Astrocyte (in vitro differentiated cells and primary cell): ENCODE measurements around the gene LBP. TPM values are rescaled to one million over a fixed set of nuclear protein-coding genes. Genes with fewer than 3 reads are reported as not detected.

Experiments used
- DNase-seq: peaks from one replicate; pipeline ENCODE4 v3.0.0-alpha.2; 2010; ENCODE audit warnings: low read depth
- FAIRE-seq: peaks from 2 replicates; lab custom pipeline; 2011; peaks lifted over from hg19 to GRCh38; lab: Jason Lieb, UNC
- H2AFZ ChIP-seq: 2 replicates; pipeline ENCODE4 v1.6.0; 2012; ENCODE audit warnings: low read depth, low read length, inconsistent platforms
- H3K27ac ChIP-seq: 2 replicates; pipeline ENCODE4 v1.5.1; 2011; ENCODE audit warnings: low read depth, low read length, inconsistent platforms
- H3K27me3 ChIP-seq: 2 replicates; pipeline ENCODE4 v1.6.0; 2011; ENCODE audit warnings: low read length, inconsistent platforms; ENCODE audit not compliant: insufficient read depth
- H3K36me3 ChIP-seq: 2 replicates; pipeline ENCODE4 v1.5.1; 2011; ENCODE audit warnings: low read length, inconsistent platforms; ENCODE audit not compliant: insufficient read depth
- H3K4me1 ChIP-seq: 2 replicates; pipeline ENCODE4 v1.5.1; 2011; ENCODE audit warnings: low read length, inconsistent platforms; ENCODE audit not compliant: insufficient read depth
- H3K4me2 ChIP-seq: 2 replicates; pipeline ENCODE4 v1.6.0; 2012; ENCODE audit warnings: low read length, inconsistent platforms
- H3K4me3 ChIP-seq: 2 replicates; pipeline ENCODE4 v1.5.1; 2011; ENCODE audit warnings: low read depth, mild to moderate bottlenecking, low read length, inconsistent platforms; ENCODE audit not compliant: insufficient read depth
- H3K79me2 ChIP-seq: 2 replicates; pipeline ENCODE4 v1.6.0; 2012; ENCODE audit warnings: mild to moderate bottlenecking, low read length, inconsistent platforms; ENCODE audit not compliant: insufficient read depth
- H3K9ac ChIP-seq: 2 replicates; pipeline ENCODE4 v1.6.0; 2012; ENCODE audit warnings: mild to moderate bottlenecking, low read length, inconsistent platforms
- H3K9me3 ChIP-seq: 2 replicates; pipeline ENCODE4 v1.5.1; 2012; ENCODE audit warnings: low read depth, mild to moderate bottlenecking, low read length, inconsistent platforms; ENCODE audit not compliant: insufficient read depth
- H4K20me1 ChIP-seq: 2 replicates; pipeline ENCODE4 v1.6.0; 2012; ENCODE audit warnings: low read length, inconsistent platforms; ENCODE audit not compliant: insufficient read depth
- H3K27ac Mint-ChIP-seq: one replicate; pipeline ENCODE4 v1.8.0; 2021; ENCODE audit warnings: mild to moderate bottlenecking, mixed read lengths; ENCODE audit not compliant: unreplicated experiment
- H3K27me3 Mint-ChIP-seq: one replicate; pipeline ENCODE4 v1.8.0; 2021; ENCODE audit warnings: low read depth, mixed read lengths; ENCODE audit not compliant: unreplicated experiment
- H3K36me3 Mint-ChIP-seq: one replicate; pipeline ENCODE4 v1.8.0; 2021; ENCODE audit warnings: low read depth, mixed read lengths; ENCODE audit not compliant: unreplicated experiment
- H3K4me1 Mint-ChIP-seq: one replicate; pipeline ENCODE4 v1.8.0; 2021; ENCODE audit warnings: low read depth, mixed read lengths; ENCODE audit not compliant: unreplicated experiment
- H3K4me3 Mint-ChIP-seq: one replicate; pipeline ENCODE4 v1.8.0; 2021; ENCODE audit warnings: mild to moderate bottlenecking, moderate library complexity, mixed read lengths; ENCODE audit not compliant: unreplicated experiment
- H3K9me3 Mint-ChIP-seq: one replicate; pipeline ENCODE4 v1.8.0; 2021; ENCODE audit warnings: mild to moderate bottlenecking, mixed read lengths; ENCODE audit not compliant: unreplicated experiment
- EZH2 ChIP-seq: IDR thresholded peaks from 2 replicates; pipeline ENCODE4 v1.6.1; 2012; ENCODE audit warnings: mild to moderate bottlenecking, low read length, inconsistent platforms; ENCODE audit not compliant: insufficient read depth
- total RNA-seq: library from RNA; stranded (reverse); gene quantifications from 2 replicates; pipeline ENCODE4 v1.2.1, GENCODE V29; 2021
- TF ChIP-seq, protein P1 (sequence below): IDR thresholded peaks from 2 replicates; pipeline ENCODE4 v1.5.1; 2011; ENCODE audit warnings: low read depth, mild to moderate bottlenecking, inconsistent platforms, low read length, moderate library complexity; ENCODE audit not compliant: insufficient read depth

The LBP gene
- total RNA-seq, 1 donor from 2014 or later, result not detected

- Histone ChIP-seq H3K4me3 (no peak overlapping the region), H3K9me3 (no peaks in the 10 kb centered on the region), H3K4me1 (peaks cover 6% of the 10 kb centered on the region), H3K27ac (no peak overlapping the region), H2AFZ (no peak overlapping the region), H4K20me1 (no peaks in the 10 kb centered on the region), H3K4me2 (no peak overlapping the region), H3K36me3 (no peaks in the 10 kb centered on the region), H3K9ac (no peak overlapping the region), H3K27me3 (no peaks in the 10 kb centered on the region), H3K79me2 (no peaks in the 10 kb centered on the region)
- no peak for TF ChIP-seq EZH2
- TF ChIP-seq, protein P1, sequence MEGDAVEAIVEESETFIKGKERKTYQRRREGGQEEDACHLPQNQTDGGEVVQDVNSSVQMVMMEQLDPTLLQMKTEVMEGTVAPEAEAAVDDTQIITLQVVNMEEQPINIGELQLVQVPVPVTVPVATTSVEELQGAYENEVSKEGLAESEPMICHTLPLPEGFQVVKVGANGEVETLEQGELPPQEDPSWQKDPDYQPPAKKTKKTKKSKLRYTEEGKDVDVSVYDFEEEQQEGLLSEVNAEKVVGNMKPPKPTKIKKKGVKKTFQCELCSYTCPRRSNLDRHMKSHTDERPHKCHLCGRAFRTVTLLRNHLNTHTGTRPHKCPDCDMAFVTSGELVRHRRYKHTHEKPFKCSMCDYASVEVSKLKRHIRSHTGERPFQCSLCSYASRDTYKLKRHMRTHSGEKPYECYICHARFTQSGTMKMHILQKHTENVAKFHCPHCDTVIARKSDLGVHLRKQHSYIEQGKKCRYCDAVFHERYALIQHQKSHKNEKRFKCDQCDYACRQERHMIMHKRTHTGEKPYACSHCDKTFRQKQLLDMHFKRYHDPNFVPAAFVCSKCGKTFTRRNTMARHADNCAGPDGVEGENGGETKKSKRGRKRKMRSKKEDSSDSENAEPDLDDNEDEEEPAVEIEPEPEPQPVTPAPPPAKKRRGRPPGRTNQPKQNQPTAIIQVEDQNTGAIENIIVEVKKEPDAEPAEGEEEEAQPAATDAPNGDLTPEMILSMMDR, result no peak
- peaks cover 14% of the 10 kb centered on the region for H3K27me3 Mint-ChIP-seq
- FAIRE-seq, result no peak
- H3K9me3 Mint-ChIP-seq, result no peaks in the 10 kb centered on the region
- no peaks in the 10 kb centered on the region for H3K36me3 Mint-ChIP-seq
- no peak overlapping the region for H3K4me3 Mint-ChIP-seq
- H3K4me1 Mint-ChIP-seq, result peaks cover 7% of the 10 kb centered on the region
- no peak overlapping the region for H3K27ac Mint-ChIP-seq
- no peak for DNase-seq
Observed at GRCh38 chr20:38357653-38358207, 11.4 kb downstream of the LBP start.

DNA sequence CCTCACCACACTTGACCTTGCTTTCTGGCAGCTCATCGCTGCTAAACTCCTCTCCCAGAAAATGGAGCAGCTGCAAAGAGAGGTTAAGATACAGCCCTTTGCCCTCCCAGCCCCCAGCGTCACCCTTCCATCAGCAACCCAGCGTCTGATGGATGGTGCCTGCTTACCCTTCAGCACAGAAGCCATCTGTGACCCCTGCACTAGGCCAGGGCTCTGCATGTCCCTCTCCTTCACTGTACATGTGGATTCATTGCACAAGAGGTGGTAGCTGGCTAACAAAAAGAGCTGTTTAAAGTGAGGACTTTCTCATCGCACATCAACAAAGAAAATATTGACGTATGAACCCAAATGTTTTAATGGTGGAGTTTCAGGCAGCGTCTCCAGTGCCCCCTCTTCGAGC lies 12.3 kb downstream of the LBP start:
- H3K27ac Mint-ChIP-seq, result no peak overlapping the region
- H3K4me2 ChIP-seq, result no peak overlapping the region
- no peaks in the 10 kb centered on the region for H3K36me3 ChIP-seq
- peaks cover 14% of the 10 kb centered on the region for H3K27me3 Mint-ChIP-seq
- no peaks in the 10 kb centered on the region for H3K27me3 ChIP-seq
- no peak overlapping the region for H2AFZ ChIP-seq
- no peaks in the 10 kb centered on the region for H3K4me1 Mint-ChIP-seq
- DNase-seq (no peak), FAIRE-seq (no peak)
- H3K9ac ChIP-seq, result no peak overlapping the region
- H3K9me3 ChIP-seq, result no peaks in the 10 kb centered on the region
- H3K4me3 ChIP-seq, result no peak overlapping the region
- no peaks in the 10 kb centered on the region for H3K9me3 Mint-ChIP-seq
- TF ChIP-seq EZH2, result no peak
- TF ChIP-seq, protein P1, result no peak
- H3K36me3 Mint-ChIP-seq, result no peaks in the 10 kb centered on the region
- no peaks in the 10 kb centered on the region for H3K79me2 ChIP-seq
- no peaks in the 10 kb centered on the region for H3K4me1 ChIP-seq
- no peaks in the 10 kb centered on the region for H4K20me1 ChIP-seq
- no peak overlapping the region for H3K27ac ChIP-seq
- H3K4me3 Mint-ChIP-seq, result no peak overlapping the region

DNA sequence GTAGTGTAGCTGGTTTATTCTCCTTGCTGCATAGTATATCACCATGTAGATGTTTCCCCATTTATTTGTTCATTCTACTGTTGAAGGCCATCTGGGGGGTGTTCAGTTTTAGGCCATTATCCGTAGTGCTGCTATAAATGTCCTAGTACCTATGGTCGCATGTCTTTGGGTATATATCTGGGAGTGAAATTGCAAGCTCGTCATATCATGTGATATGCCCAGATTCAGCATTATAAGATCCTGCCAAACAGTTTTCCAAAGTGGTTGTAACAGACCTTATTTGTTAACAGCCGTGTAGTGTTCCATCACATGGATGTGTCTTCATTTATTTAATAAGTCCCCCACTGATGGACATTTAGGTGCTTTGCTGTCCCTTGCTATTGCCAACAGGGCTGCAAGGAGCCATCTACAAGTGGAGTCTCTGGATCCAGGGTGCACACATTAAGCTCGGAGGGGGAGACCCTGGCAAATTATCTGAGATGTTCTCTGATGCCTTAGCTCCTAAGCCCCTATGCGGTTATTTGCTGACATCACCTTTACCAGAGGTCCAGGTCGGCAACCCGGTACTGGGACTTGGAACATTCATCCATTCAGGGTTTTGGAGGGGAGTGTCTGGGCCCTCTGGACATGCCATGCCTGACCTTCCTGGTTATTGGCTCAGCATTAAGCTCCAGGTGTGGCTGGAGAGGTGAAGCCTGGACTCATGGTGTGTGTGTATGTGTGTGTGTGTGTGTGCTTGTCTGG lies 16.9 kb downstream of the LBP start:
- H3K4me1 Mint-ChIP-seq, result no peaks in the 10 kb centered on the region

More for the DNA sequence above, 16.9 kb downstream of the LBP start:
- Histone ChIP-seq H3K27ac (no peak overlapping the region), H3K4me2 (no peak overlapping the region), H3K79me2 (no peaks in the 10 kb centered on the region), H3K4me3 (no peak overlapping the region), H3K27me3 (no peaks in the 10 kb centered on the region), H3K9ac (no peak overlapping the region), H3K9me3 (no peaks in the 10 kb centered on the region), H2AFZ (no peak overlapping the region), H3K36me3 (no peaks in the 10 kb centered on the region), H3K4me1 (no peaks in the 10 kb centered on the region), H4K20me1 (no peaks in the 10 kb centered on the region)
- FAIRE-seq (no peak), DNase-seq (no peak)
- H3K4me3 Mint-ChIP-seq, result no peak overlapping the region
- no peak for TF ChIP-seq EZH2
- TF ChIP-seq, protein P1, result no peak
- no peaks in the 10 kb centered on the region for H3K36me3 Mint-ChIP-seq
- H3K27ac Mint-ChIP-seq, result no peak overlapping the region
- H3K27me3 Mint-ChIP-seq, result peaks cover 7% of the 10 kb centered on the region
- no peaks in the 10 kb centered on the region for H3K9me3 Mint-ChIP-seq
